K562 (cell line): Measurements from ENCODE around the gene DNASE1L3. TPM values are rescaled to one million over a fixed set of nuclear protein-coding genes. Genes with fewer than 3 reads are reported as not detected.

ENCODE experiments used
- CHD1 ChIP-seq: fragments of 200-600 bp; sonication (generic); IDR thresholded peaks from one replicate; pipeline ENCODE4 v1.6.1; 2012; ENCODE audit warnings: mild to moderate bottlenecking, moderate library complexity, low read length, inconsistent platforms
- CREB3 ChIP-seq: fragments of 450-650 bp; conservative IDR thresholded peaks from 2 replicates; pipeline ENCODE4 v1.6.1; 2016; ENCODE audit warnings: missing genetic modification characterization, low read depth, mild to moderate bottlenecking, missing compliant biosample characterization, moderate library complexity
- E2F5 ChIP-seq: sonication (generic); formaldehyde crosslinking; IDR thresholded peaks from 2 replicates; pipeline ENCODE4 v1.8.0; 2022; ENCODE audit warnings: mild to moderate bottlenecking, missing genetic modification reagents
- FOSL1 ChIP-seq: fragments of 200-800 bp; sonication (Bioruptor generic); conservative IDR thresholded peaks from 2 replicates; pipeline ENCODE4 v1.6.1; 2016; ENCODE audit warnings: missing genetic modification characterization, missing compliant biosample characterization
- ILK ChIP-seq: fragments of 450-650 bp; IDR thresholded peaks from 2 replicates; pipeline ENCODE4 v1.6.1; 2016; ENCODE audit warnings: missing genetic modification characterization, low read depth, mild to moderate bottlenecking, missing compliant biosample characterization, moderate library complexity, borderline replicate concordance
- KHSRP ChIP-seq: fragments of 450-650 bp; IDR thresholded peaks from 2 replicates; pipeline ENCODE4 v1.6.1; 2017
- KLF10 ChIP-seq: fragments of 250-450 bp; sonication (Bioruptor Pico); IDR thresholded peaks from 2 replicates; pipeline ENCODE4 v1.6.1; 2021; ENCODE audit warnings: matching md5 sums
- REST ChIP-seq, 2 experiments: fragments of 450-650 bp; formaldehyde crosslinking in 1 of 2; IDR thresholded peaks; 2 replicates each; pipeline versions ENCODE4 v1.4.0 to v1.6.1; 2014 to 2020; ENCODE audit warnings: mild to moderate bottlenecking in 2 of 2, borderline replicate concordance in 1 of 2, low read depth in 1 of 2
- SRSF7 ChIP-seq: fragments of 200-400 bp; formaldehyde crosslinking; optimal IDR thresholded peaks from 2 replicates; pipeline ENCODE3; 2017; ENCODE audit warnings: mild to moderate bottlenecking, low read depth, low read length
- ZBED1 ChIP-seq: IDR thresholded peaks from 2 replicates; pipeline ENCODE4 v1.6.1; 2014
- ZNF232 ChIP-seq: sonication (generic); formaldehyde crosslinking; IDR thresholded peaks from 2 replicates; pipeline ENCODE4 v1.8.0; 2022; ENCODE audit warnings: mild to moderate bottlenecking, missing genetic modification reagents
- ZNF384 ChIP-seq: IDR thresholded peaks from 2 replicates; pipeline ENCODE4 v1.6.1; 2012; ENCODE audit warnings: low read depth, low read length, improper control_type of control experiment
- ZNF780A ChIP-seq: fragments of 250-450 bp; sonication (Bioruptor Pico); IDR thresholded peaks from 2 replicates; pipeline ENCODE4 v1.5.0; 2021; ENCODE audit warnings: mild to moderate bottlenecking
- polyA plus RNA-seq, 8 experiments: library from polyadenylated mRNA; depleted of rRNA in 4 of 8; stranded (reverse) in 5 of 8; unstranded in 3 of 8; fragments of >200 nt; fragmentation: Nextera tagmentation in 2 of 8; fragmentation: Illumina TruSeq in 1 of 8; extraction: Ambion mirVana in 2 of 8; extraction: Trizol in 1 of 8; gene quantifications; 2 replicates each; pipeline versions ENCODE4 v1.2.1 to v1.2.3, GENCODE V29; 2011 to 2014; ENCODE audit warnings: inconsistent platforms in 1 of 8, missing spikeins in 1 of 8
- total RNA-seq, 7 experiments: library from RNA; depleted of rRNA in 6 of 7; stranded (reverse); fragments of >200 nt in 6 of 7; fragmentation: Illumina TruSeq in 2 of 7; extraction: Trizol in 2 of 7; gene quantifications; 2 replicates each; pipeline versions ENCODE4 v1.2.1 to v1.2.3, GENCODE V29; 2011 to 2021; ENCODE audit warnings: low replicate concordance in 1 of 7

DNASE1L3 gene
- total and polyA plus RNA-seq, 9 of the 15 experiments (the other 6 are each of a cell fraction or from before 2014, with no cell fraction given): 0.06 TPM; not detected in 8

- TF ChIP-seq REST (IDR thresholded peaks at IDR 0.05; ENCODE audit: borderline replicate concordance) (no peak), REST (CRISPR knock-in tag; IDR thresholded peaks at IDR 0.05; ENCODE audit: low read depth) (no peak), E2F5 (CRISPR knock-in tag) (no peak), CHD1 (no peak), ZNF384 (no peak), ZBED1 (peak; percentile 57; the same call in 1 of the 2 replicates), KHSRP (no peak), KLF10 (CRISPR knock-in tag) (no peak), ILK (tag) (no peak), CREB3 (tag) (0 out of 2 replicates have a peak, but pooled peaks have one; percentile 67), FOSL1 (peak; percentile 90), ZNF232 (no peak), ZNF780A (CRISPR knock-in tag) (no peak), SRSF7 (no peak)
These were observed 49.1 kb downstream of the DNASE1L3 start (continued) for GRCh38 chr3:58161435-58162398.
